Loucy (cell line): Measurements from ENCODE around the gene MRPL9.
"Not testable (repeated sequence)": the region's sequence is repeated elsewhere in the genome, so short reads cannot be mapped to it uniquely, and the experiment has no call there.

Experiments
- H2AFZ ChIP-seq: fragments of 200-600 bp; sonication (generic); 2 replicates; pipeline ENCODE4 v1.6.0; 2016; ENCODE audit warnings: antibody characterized with exemption, mild to moderate bottlenecking, low read length, moderate library complexity
- H3F3A ChIP-seq: fragments of 200-600 bp; 2 replicates; pipeline ENCODE4 v1.6.0; 2016; ENCODE audit warnings: antibody characterized with exemption, low read depth, mild to moderate bottlenecking
- H3K27me3 ChIP-seq: fragments of 200-600 bp; sonication (generic); 2 replicates; pipeline ENCODE4 v1.6.1; 2014; ENCODE audit warnings: low read length, mild to moderate bottlenecking; ENCODE audit not compliant: insufficient read depth, poor library complexity, severe bottlenecking
- H3K36me3 ChIP-seq: fragments of 200-600 bp; sonication (generic); 2 replicates; pipeline ENCODE4 v1.6.1; 2016; ENCODE audit warnings: low read length; ENCODE audit not compliant: insufficient read depth
- H3K4me1 ChIP-seq: fragments of 200-600 bp; sonication (generic); 2 replicates; pipeline ENCODE4 v1.5.1; 2014; ENCODE audit warnings: low read length, mild to moderate bottlenecking; ENCODE audit not compliant: insufficient read depth, poor library complexity, severe bottlenecking
- H3K4me2 ChIP-seq: fragments of 200-600 bp; sonication (generic); 2 replicates; pipeline ENCODE4 v1.6.0; 2014; ENCODE audit warnings: antibody characterized with exemption, low read length, low read depth, mild to moderate bottlenecking; ENCODE audit not compliant: poor library complexity, severe bottlenecking
- H3K4me3 ChIP-seq: fragments of 200-600 bp; sonication (generic); 2 replicates; pipeline ENCODE4 v1.5.1; 2014; ENCODE audit warnings: low read length, mild to moderate bottlenecking, mixed read lengths; ENCODE audit not compliant: poor library complexity, severe bottlenecking
- H3K79me2 ChIP-seq: fragments of 200-600 bp; sonication (generic); 2 replicates; pipeline ENCODE4 v1.6.1; 2014; ENCODE audit warnings: low read length; ENCODE audit not compliant: insufficient read depth
- H3K9ac ChIP-seq: fragments of 200-600 bp; sonication (generic); 2 replicates; pipeline ENCODE4 v1.6.0; 2014; ENCODE audit warnings: mild to moderate bottlenecking, low read depth, low read length, moderate library complexity; ENCODE audit not compliant: poor library complexity, severe bottlenecking
- H3K9me2 ChIP-seq: fragments of 200-600 bp; sonication (generic); replicated peaks from 2 replicates; pipeline ENCODE4 v1.6.1; 2016; ENCODE audit warnings: low read depth, low read length, mixed read lengths
- H3K9me3 ChIP-seq: fragments of 200-600 bp; sonication (generic); 2 replicates; pipeline ENCODE4 v1.6.1; 2014; ENCODE audit warnings: mild to moderate bottlenecking, antibody characterized with exemption, low read length, low read depth; ENCODE audit not compliant: insufficient read depth
- H4K20me1 ChIP-seq: fragments of 200-600 bp; sonication (generic); 2 replicates; pipeline ENCODE4 v1.6.0; 2014; ENCODE audit warnings: antibody characterized with exemption, low read length, mild to moderate bottlenecking; ENCODE audit not compliant: insufficient read depth, poor library complexity, severe bottlenecking
- CTCF ChIP-seq: fragments of 200-600 bp; sonication (generic); conservative IDR thresholded peaks from 2 replicates; pipeline ENCODE4 v1.5.1; 2014; ENCODE audit warnings: mild to moderate bottlenecking, antibody characterized with exemption, low read length
- EZH2phosphoT487 ChIP-seq: fragments of 200-600 bp; IDR thresholded peaks from 2 replicates; pipeline ENCODE4 v1.6.1; 2018; ENCODE audit warnings: antibody characterized with exemption, mild to moderate bottlenecking, moderate library complexity, borderline replicate concordance

Gene MRPL9

GRCh38 chr1:151775894-151776664 is 12.8 kb upstream of the MRPL9 start:
- Histone ChIP-seq H3K9me2 (no peaks in the 10 kb centered on the region), H3K4me2 (no peak overlapping the region), H3K36me3 (no peaks in the 10 kb centered on the region; the same call in 1 of the 2 replicates), H3K27me3 (no peaks in the 10 kb centered on the region), H3K4me1 (no peaks in the 10 kb centered on the region), H3K9me3 (no peaks in the 10 kb centered on the region), H2AFZ (no peak overlapping the region), H3K79me2 (no peaks in the 10 kb centered on the region), H3K9ac (no peak overlapping the region), H3K4me3 (no peak overlapping the region), H3F3A (no peaks in the 10 kb centered on the region), H4K20me1 (no peaks in the 10 kb centered on the region)
- TF ChIP-seq EZH2phosphoT487 (no peak), CTCF (no peak)

- TF ChIP-seq EZH2phosphoT487 (no peak), CTCF (no peak)
- Histone ChIP-seq H3K36me3 (no peaks in the 10 kb centered on the region; the same call in 1 of the 2 replicates), H3K9me2 (no peaks in the 10 kb centered on the region), H3K79me2 (no peaks in the 10 kb centered on the region), H3K27me3 (no peaks in the 10 kb centered on the region), H3K9me3 (no peaks in the 10 kb centered on the region), H3K4me2 (no peak overlapping the region), H3F3A (no peaks in the 10 kb centered on the region), H4K20me1 (no peaks in the 10 kb centered on the region), H3K9ac (no peak overlapping the region), H3K4me3 (no peak overlapping the region), H3K4me1 (no peaks in the 10 kb centered on the region), H2AFZ (no peak overlapping the region)
These were observed 11.1 kb upstream of the MRPL9 start for GRCh38 chr1:151774256-151774922.

GRCh38 chr1:151773702-151774101 is 10.4 kb upstream of the MRPL9 start:
- no peak for TF ChIP-seq EZH2phosphoT487
- TF ChIP-seq CTCF = no peak
- Histone ChIP-seq H3K4me2 (no peak overlapping the region), H3K4me3 (no peak overlapping the region), H3F3A (no peaks in the 10 kb centered on the region), H3K4me1 (no peaks in the 10 kb centered on the region), H3K27me3 (no peaks in the 10 kb centered on the region), H3K9ac (no peak overlapping the region), H2AFZ (no peak overlapping the region), H3K36me3 (no peaks in the 10 kb centered on the region; the same call in 1 of the 2 replicates), H3K9me3 (no peaks in the 10 kb centered on the region), H3K79me2 (no peaks in the 10 kb centered on the region), H4K20me1 (no peaks in the 10 kb centered on the region), H3K9me2 (no peaks in the 10 kb centered on the region)

GRCh38 chr1:151769270-151769669 is 6.0 kb upstream of the MRPL9 start:
- not testable (repeated sequence) for H3K9ac ChIP-seq, H3K27me3 ChIP-seq, H3K4me2 ChIP-seq, H4K20me1 ChIP-seq, H2AFZ ChIP-seq, H3K36me3 ChIP-seq, H3K4me3 ChIP-seq, H3K4me1 ChIP-seq, H3K79me2 ChIP-seq, H3K9me3 ChIP-seq, H3K9me2 ChIP-seq, H3F3A ChIP-seq

GRCh38 chr1:151768351-151769066 is 5.2 kb upstream of the MRPL9 start:
- H4K20me1 ChIP-seq, H3K9ac ChIP-seq, H2AFZ ChIP-seq, H3K9me3 ChIP-seq, H3K9me2 ChIP-seq, H3F3A ChIP-seq, H3K27me3 ChIP-seq, H3K4me3 ChIP-seq, H3K4me1 ChIP-seq, H3K4me2 ChIP-seq, H3K79me2 ChIP-seq, H3K36me3 ChIP-seq: not testable (repeated sequence)
